K562 (cell line): ENCODE results near the gene USP20. TPM values are rescaled to one million over a fixed set of nuclear protein-coding genes. Genes with fewer than 3 reads are reported as not detected.

Experiments
- GTF3C2 ChIP-seq: IDR thresholded peaks from 3 replicates; pipeline ENCODE4 v1.6.1; 2011; ENCODE audit warnings: borderline replicate concordance, mild to moderate bottlenecking, moderate library complexity; ENCODE audit not compliant: insufficient read length; ENCODE audit errors: extremely low read depth
- MAZ ChIP-seq, 2 experiments: fragments of 450-650 bp in 1 of 2; sonication (generic) in 1 of 2; formaldehyde crosslinking; IDR thresholded peaks in 1 of 2; conservative IDR thresholded peaks in 1 of 2; 2 replicates each; pipeline versions ENCODE4 v1.4.0 to v1.5.0; 2020; ENCODE audit warnings: mild to moderate bottlenecking in 1 of 2, missing genetic modification reagents in 1 of 2
- RBM22 ChIP-seq: fragments of 200-400 bp; formaldehyde crosslinking; IDR thresholded peaks from 2 replicates; pipeline ENCODE4 v1.6.1; 2018; ENCODE audit warnings: low read length, low read depth; ENCODE audit not compliant: poor library complexity, severe bottlenecking
- RCOR1 ChIP-seq, 2 experiments: IDR thresholded peaks; 2 replicates each; pipeline ENCODE4 v1.6.1; 2012; ENCODE audit warnings: low read depth in 2 of 2, low read length in 2 of 2, borderline replicate concordance in 1 of 2, improper control_type of control experiment in 1 of 2
- SMARCA5 ChIP-seq: fragments of 450-650 bp; IDR thresholded peaks from 2 replicates; pipeline ENCODE4 v1.6.1; 2016
- ZNF79 ChIP-seq: fragments of 250-450 bp; sonication (Bioruptor Pico); IDR thresholded peaks from 2 replicates; pipeline ENCODE4 v1.4.0; 2020; ENCODE audit warnings: low read depth, mild to moderate bottlenecking, moderate library complexity
- polyA plus RNA-seq, 8 experiments: library from polyadenylated mRNA; depleted of rRNA in 4 of 8; stranded (reverse) in 5 of 8; unstranded in 3 of 8; fragments of >200 nt; fragmentation: Nextera tagmentation in 2 of 8; fragmentation: Illumina TruSeq in 1 of 8; extraction: Ambion mirVana in 2 of 8; extraction: Trizol in 1 of 8; gene quantifications; 2 replicates each; pipeline versions ENCODE4 v1.2.1 to v1.2.3, GENCODE V29; 2011 to 2014; ENCODE audit warnings: inconsistent platforms in 1 of 8, missing spikeins in 1 of 8
- total RNA-seq, 7 experiments: library from RNA; depleted of rRNA in 6 of 7; stranded (reverse); fragments of >200 nt in 6 of 7; fragmentation: Illumina TruSeq in 2 of 7; extraction: Trizol in 2 of 7; gene quantifications; 2 replicates each; pipeline versions ENCODE4 v1.2.1 to v1.2.3, GENCODE V29; 2011 to 2021; ENCODE audit warnings: low replicate concordance in 1 of 7
- TF ChIP-seq, protein P1 (sequence below): fragments of 200-600 bp; sonication (generic); IDR thresholded peaks from one replicate; pipeline ENCODE4 v1.6.1; 2012; ENCODE audit warnings: mild to moderate bottlenecking, low read depth, low read length, inconsistent platforms
- TF ChIP-seq, protein P2 (sequence below): fragments of 450-650 bp; IDR thresholded peaks from 2 replicates; pipeline ENCODE4 v1.6.1; 2016; ENCODE audit warnings: mild to moderate bottlenecking

USP20 gene
- total and polyA plus RNA-seq, 9 of the 15 experiments (the other 6 are each of a cell fraction or from before 2014, with no cell fraction given): 1.9 to 136 (median 49.1) TPM

- TF ChIP-seq RBM22: no peak
- TF ChIP-seq SMARCA5: no peak; the same call in 1 of the 2 replicates
- no peak for TF ChIP-seq MAZ (CRISPR knock-in tag; conservative IDR thresholded peaks at IDR 0.05 in 1 of 2, IDR thresholded peaks at IDR 0.05 in 1 of 2)
- TF ChIP-seq ZNF79 (CRISPR knock-in tag): no peak
- no peak for TF ChIP-seq GTF3C2
- TF ChIP-seq, protein P1, sequence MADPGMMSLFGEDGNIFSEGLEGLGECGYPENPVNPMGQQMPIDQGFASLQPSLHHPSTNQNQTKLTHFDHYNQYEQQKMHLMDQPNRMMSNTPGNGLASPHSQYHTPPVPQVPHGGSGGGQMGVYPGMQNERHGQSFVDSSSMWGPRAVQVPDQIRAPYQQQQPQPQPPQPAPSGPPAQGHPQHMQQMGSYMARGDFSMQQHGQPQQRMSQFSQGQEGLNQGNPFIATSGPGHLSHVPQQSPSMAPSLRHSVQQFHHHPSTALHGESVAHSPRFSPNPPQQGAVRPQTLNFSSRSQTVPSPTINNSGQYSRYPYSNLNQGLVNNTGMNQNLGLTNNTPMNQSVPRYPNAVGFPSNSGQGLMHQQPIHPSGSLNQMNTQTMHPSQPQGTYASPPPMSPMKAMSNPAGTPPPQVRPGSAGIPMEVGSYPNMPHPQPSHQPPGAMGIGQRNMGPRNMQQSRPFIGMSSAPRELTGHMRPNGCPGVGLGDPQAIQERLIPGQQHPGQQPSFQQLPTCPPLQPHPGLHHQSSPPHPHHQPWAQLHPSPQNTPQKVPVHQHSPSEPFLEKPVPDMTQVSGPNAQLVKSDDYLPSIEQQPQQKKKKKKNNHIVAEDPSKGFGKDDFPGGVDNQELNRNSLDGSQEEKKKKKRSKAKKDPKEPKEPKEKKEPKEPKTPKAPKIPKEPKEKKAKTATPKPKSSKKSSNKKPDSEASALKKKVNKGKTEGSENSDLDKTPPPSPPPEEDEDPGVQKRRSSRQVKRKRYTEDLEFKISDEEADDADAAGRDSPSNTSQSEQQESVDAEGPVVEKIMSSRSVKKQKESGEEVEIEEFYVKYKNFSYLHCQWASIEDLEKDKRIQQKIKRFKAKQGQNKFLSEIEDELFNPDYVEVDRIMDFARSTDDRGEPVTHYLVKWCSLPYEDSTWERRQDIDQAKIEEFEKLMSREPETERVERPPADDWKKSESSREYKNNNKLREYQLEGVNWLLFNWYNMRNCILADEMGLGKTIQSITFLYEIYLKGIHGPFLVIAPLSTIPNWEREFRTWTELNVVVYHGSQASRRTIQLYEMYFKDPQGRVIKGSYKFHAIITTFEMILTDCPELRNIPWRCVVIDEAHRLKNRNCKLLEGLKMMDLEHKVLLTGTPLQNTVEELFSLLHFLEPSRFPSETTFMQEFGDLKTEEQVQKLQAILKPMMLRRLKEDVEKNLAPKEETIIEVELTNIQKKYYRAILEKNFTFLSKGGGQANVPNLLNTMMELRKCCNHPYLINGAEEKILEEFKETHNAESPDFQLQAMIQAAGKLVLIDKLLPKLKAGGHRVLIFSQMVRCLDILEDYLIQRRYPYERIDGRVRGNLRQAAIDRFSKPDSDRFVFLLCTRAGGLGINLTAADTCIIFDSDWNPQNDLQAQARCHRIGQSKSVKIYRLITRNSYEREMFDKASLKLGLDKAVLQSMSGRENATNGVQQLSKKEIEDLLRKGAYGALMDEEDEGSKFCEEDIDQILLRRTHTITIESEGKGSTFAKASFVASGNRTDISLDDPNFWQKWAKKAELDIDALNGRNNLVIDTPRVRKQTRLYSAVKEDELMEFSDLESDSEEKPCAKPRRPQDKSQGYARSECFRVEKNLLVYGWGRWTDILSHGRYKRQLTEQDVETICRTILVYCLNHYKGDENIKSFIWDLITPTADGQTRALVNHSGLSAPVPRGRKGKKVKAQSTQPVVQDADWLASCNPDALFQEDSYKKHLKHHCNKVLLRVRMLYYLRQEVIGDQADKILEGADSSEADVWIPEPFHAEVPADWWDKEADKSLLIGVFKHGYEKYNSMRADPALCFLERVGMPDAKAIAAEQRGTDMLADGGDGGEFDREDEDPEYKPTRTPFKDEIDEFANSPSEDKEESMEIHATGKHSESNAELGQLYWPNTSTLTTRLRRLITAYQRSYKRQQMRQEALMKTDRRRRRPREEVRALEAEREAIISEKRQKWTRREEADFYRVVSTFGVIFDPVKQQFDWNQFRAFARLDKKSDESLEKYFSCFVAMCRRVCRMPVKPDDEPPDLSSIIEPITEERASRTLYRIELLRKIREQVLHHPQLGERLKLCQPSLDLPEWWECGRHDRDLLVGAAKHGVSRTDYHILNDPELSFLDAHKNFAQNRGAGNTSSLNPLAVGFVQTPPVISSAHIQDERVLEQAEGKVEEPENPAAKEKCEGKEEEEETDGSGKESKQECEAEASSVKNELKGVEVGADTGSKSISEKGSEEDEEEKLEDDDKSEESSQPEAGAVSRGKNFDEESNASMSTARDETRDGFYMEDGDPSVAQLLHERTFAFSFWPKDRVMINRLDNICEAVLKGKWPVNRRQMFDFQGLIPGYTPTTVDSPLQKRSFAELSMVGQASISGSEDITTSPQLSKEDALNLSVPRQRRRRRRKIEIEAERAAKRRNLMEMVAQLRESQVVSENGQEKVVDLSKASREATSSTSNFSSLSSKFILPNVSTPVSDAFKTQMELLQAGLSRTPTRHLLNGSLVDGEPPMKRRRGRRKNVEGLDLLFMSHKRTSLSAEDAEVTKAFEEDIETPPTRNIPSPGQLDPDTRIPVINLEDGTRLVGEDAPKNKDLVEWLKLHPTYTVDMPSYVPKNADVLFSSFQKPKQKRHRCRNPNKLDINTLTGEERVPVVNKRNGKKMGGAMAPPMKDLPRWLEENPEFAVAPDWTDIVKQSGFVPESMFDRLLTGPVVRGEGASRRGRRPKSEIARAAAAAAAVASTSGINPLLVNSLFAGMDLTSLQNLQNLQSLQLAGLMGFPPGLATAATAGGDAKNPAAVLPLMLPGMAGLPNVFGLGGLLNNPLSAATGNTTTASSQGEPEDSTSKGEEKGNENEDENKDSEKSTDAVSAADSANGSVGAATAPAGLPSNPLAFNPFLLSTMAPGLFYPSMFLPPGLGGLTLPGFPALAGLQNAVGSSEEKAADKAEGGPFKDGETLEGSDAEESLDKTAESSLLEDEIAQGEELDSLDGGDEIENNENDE: no peak
- TF ChIP-seq, protein P2, sequence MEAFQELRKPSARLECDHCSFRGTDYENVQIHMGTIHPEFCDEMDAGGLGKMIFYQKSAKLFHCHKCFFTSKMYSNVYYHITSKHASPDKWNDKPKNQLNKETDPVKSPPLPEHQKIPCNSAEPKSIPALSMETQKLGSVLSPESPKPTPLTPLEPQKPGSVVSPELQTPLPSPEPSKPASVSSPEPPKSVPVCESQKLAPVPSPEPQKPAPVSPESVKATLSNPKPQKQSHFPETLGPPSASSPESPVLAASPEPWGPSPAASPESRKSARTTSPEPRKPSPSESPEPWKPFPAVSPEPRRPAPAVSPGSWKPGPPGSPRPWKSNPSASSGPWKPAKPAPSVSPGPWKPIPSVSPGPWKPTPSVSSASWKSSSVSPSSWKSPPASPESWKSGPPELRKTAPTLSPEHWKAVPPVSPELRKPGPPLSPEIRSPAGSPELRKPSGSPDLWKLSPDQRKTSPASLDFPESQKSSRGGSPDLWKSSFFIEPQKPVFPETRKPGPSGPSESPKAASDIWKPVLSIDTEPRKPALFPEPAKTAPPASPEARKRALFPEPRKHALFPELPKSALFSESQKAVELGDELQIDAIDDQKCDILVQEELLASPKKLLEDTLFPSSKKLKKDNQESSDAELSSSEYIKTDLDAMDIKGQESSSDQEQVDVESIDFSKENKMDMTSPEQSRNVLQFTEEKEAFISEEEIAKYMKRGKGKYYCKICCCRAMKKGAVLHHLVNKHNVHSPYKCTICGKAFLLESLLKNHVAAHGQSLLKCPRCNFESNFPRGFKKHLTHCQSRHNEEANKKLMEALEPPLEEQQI: no peak
- TF ChIP-seq RCOR1 (IDR thresholded peaks at IDR 0.05; ENCODE audit: borderline replicate concordance in 1 of 2, low read depth in 2 of 2, low read length in 2 of 2): no peak
Measured at GRCh38 chr9:129858167-129858962, 23.1 kb downstream of the USP20 start (continued).
